Caco-2 (cell line): ENCODE data around the gene LDLR. TPM values are rescaled to one million over a fixed set of nuclear protein-coding genes. Genes with fewer than 3 reads are reported as not detected.

Experiments
- BruUV-seq: library from RNA; stranded (reverse); fragments of 400-500 nt; replicated peaks from 2 replicates; lab custom pipeline; 2021; lab: Mats Ljungman, UMichigan
- CTCF ChIA-PET: fragments of 300-600 bp; sonication (Branson Sonifier 250); formaldehyde crosslinking; loops from one replicate; lab custom pipeline; 2022; ENCODE audit warnings: antibody characterized with exemption; lab: Charles Lee
- POLR2A ChIA-PET: fragments of 300-600 bp; sonication (Branson Sonifier 250); formaldehyde crosslinking; loops from one replicate; lab custom pipeline; 2022; ENCODE audit warnings: antibody characterized with exemption; lab: Charles Lee
- DNase-seq, 2 experiments: peaks; one replicate each; pipeline versions ENCODE4 v3.0.0 to v3.0.0-alpha.2; 2020 to 2022
- H3K27me3 ChIP-seq: replicated peaks from 2 replicates; pipeline ENCODE4 v1.6.0; 2011; ENCODE audit warnings: low read length; ENCODE audit not compliant: control insufficient read depth, insufficient read depth
- H3K36me3 ChIP-seq: 2 replicates; pipeline ENCODE4 v1.5.1; 2011; ENCODE audit warnings: low read length; ENCODE audit not compliant: control insufficient read depth, insufficient read depth
- H3K4me1 ChIP-seq: fragments of 250-450 bp; sonication (Bioruptor Pico); 2 replicates; pipeline ENCODE4 v1.5.1; 2020; ENCODE audit warnings: mild to moderate bottlenecking
- H3K4me3 ChIP-seq: 2 replicates; pipeline ENCODE4 v1.5.1; 2011; ENCODE audit warnings: low read depth, mild to moderate bottlenecking, control low read depth, low read length
- H3K9me3 ChIP-seq: fragments of 250-450 bp; sonication (Bioruptor Pico); 2 replicates; pipeline ENCODE4 v1.5.1; 2020; ENCODE audit warnings: mild to moderate bottlenecking, moderate library complexity
- H3K27ac Mint-ChIP-seq: one replicate; pipeline ENCODE4 v1.8.0; 2022; ENCODE audit warnings: mixed read lengths; ENCODE audit not compliant: unreplicated experiment
- H3K27me3 Mint-ChIP-seq: one replicate; pipeline ENCODE4 v1.8.0; 2022; ENCODE audit warnings: mixed read lengths; ENCODE audit not compliant: insufficient read depth, unreplicated experiment
- H3K36me3 Mint-ChIP-seq: one replicate; pipeline ENCODE4 v1.8.0; 2022; ENCODE audit warnings: mild to moderate bottlenecking, mixed read lengths; ENCODE audit not compliant: insufficient read depth, unreplicated experiment
- H3K4me1 Mint-ChIP-seq: one replicate; pipeline ENCODE4 v1.8.0; 2022; ENCODE audit warnings: low read depth, mixed read lengths; ENCODE audit not compliant: unreplicated experiment
- H3K4me3 Mint-ChIP-seq: one replicate; pipeline ENCODE4 v1.8.0; 2022; ENCODE audit warnings: mild to moderate bottlenecking, moderate library complexity, mixed read lengths; ENCODE audit not compliant: unreplicated experiment
- H3K9me3 Mint-ChIP-seq: one replicate; pipeline ENCODE4 v1.8.0; 2022; ENCODE audit warnings: mixed read lengths; ENCODE audit not compliant: unreplicated experiment
- CTCF ChIP-seq, 2 experiments: fragments of 200-600 bp in 1 of 2; IDR thresholded peaks; 1 replicate in 1 of 2; 2 replicates in 1 of 2; pipeline versions ENCODE4 v1.5.1 to v1.8.0; 2011 to 2022; ENCODE audit warnings: antibody characterized with exemption in 1 of 2, control low read depth in 1 of 2, inconsistent platforms in 1 of 2, low read depth in 1 of 2, low read length in 1 of 2, mild to moderate bottlenecking in 1 of 2, moderate library complexity in 1 of 2; ENCODE audit not compliant: insufficient read depth in 1 of 2, severe bottlenecking in 1 of 2, unreplicated experiment in 1 of 2
- intact Hi-C: fragments of 100-400 bp; cut with micrococcal nuclease; formaldehyde crosslinking; loops from one replicate; pipeline ENCODE4 v1.10.0; 2022; ENCODE audit not compliant: unreplicated experiment
- total RNA-seq: library from RNA; stranded (reverse); gene quantifications from 2 replicates; pipeline ENCODE4 v1.2.3, GENCODE V29; 2022

LDLR gene
- total RNA-seq, 1 experiment from 2014 or later: 68.9 TPM

- Mint-ChIP-seq H3K36me3 (no peaks in the 10 kb centered on the region), H3K4me1 (no peaks in the 10 kb centered on the region), H3K27me3 (no peaks in the 10 kb centered on the region), H3K27ac (no peak overlapping the region), H3K4me3 (no peak overlapping the region), H3K9me3 (no peaks in the 10 kb centered on the region)
- CTCF ChIA-PET: no interaction called here
- POLR2A ChIA-PET: no interaction called here
- no peak for DNase-seq
- H3K4me3 ChIP-seq: no peak overlapping the region
- intact Hi-C loops: no loop called here
- no TSS peak for BruUV-seq
- no peaks in the 10 kb centered on the region for H3K9me3 ChIP-seq
- H3K27me3 ChIP-seq: no peaks in the 10 kb centered on the region
- no peak for TF ChIP-seq CTCF (IDR thresholded peaks at IDR 0.05; ENCODE audit: insufficient read depth in 1 of 2, low read depth in 1 of 2, low read length in 1 of 2, severe bottlenecking in 1 of 2, unreplicated experiment in 1 of 2)
- no peaks in the 10 kb centered on the region; the same call in none of the 2 replicates for H3K36me3 ChIP-seq
- no peaks in the 10 kb centered on the region for H3K4me1 ChIP-seq
Observed at GRCh38 chr19:11171144-11171543, 81.9 kb downstream of the LDLR start.

GRCh38 chr19:11172576-11172975 lies 83.3 kb downstream of the LDLR start:
- Mint-ChIP-seq H3K27ac (no peak overlapping the region), H3K36me3 (no peaks in the 10 kb centered on the region), H3K9me3 (no peaks in the 10 kb centered on the region), H3K4me1 (no peaks in the 10 kb centered on the region), H3K4me3 (no peak overlapping the region), H3K27me3 (no peaks in the 10 kb centered on the region)
- intact Hi-C loops: no loop called here
- H3K27me3 ChIP-seq: no peaks in the 10 kb centered on the region
- ChIA-PET POLR2A (no interaction called here), CTCF (no interaction called here)
- no TSS peak for BruUV-seq
- H3K36me3 ChIP-seq: no peaks in the 10 kb centered on the region; the same call in none of the 2 replicates
- no peak for DNase-seq
- no peak overlapping the region for H3K4me3 ChIP-seq
- TF ChIP-seq CTCF (IDR thresholded peaks at IDR 0.05; ENCODE audit: insufficient read depth in 1 of 2, low read depth in 1 of 2, low read length in 1 of 2, severe bottlenecking in 1 of 2, unreplicated experiment in 1 of 2): no peak
- H3K9me3 ChIP-seq: no peaks in the 10 kb centered on the region
- no peaks in the 10 kb centered on the region for H3K4me1 ChIP-seq

- Histone ChIP-seq H3K9me3 (no peaks in the 10 kb centered on the region), H3K27me3 (no peaks in the 10 kb centered on the region), H3K4me3 (no peak overlapping the region), H3K36me3 (no peaks in the 10 kb centered on the region; the same call in none of the 2 replicates), H3K4me1 (no peaks in the 10 kb centered on the region)
- H3K27me3 Mint-ChIP-seq: no peaks in the 10 kb centered on the region
- intact Hi-C loops: no loop called here
- H3K9me3 Mint-ChIP-seq: no peaks in the 10 kb centered on the region
- no peak for DNase-seq
- no peak overlapping the region for H3K27ac Mint-ChIP-seq
- ChIA-PET CTCF (no interaction called here), POLR2A (no interaction called here)
- no peak for TF ChIP-seq CTCF (IDR thresholded peaks at IDR 0.05; ENCODE audit: insufficient read depth in 1 of 2, low read depth in 1 of 2, low read length in 1 of 2, severe bottlenecking in 1 of 2, unreplicated experiment in 1 of 2)
- no peaks in the 10 kb centered on the region for H3K4me1 Mint-ChIP-seq
- H3K4me3 Mint-ChIP-seq: no peak overlapping the region
- BruUV-seq: no TSS peak
- no peaks in the 10 kb centered on the region for H3K36me3 Mint-ChIP-seq
Observed at GRCh38 chr19:11173516-11174155, 84.4 kb downstream of the LDLR start.
